ENCODE data around the gene CST7.

Gene CST7

GRCh38 chr20:25006431-25007167 is 57.5 kb downstream of the CST7 start:
- no peak for DNase-seq

GRCh38 chr20:25007491-25008305 is 58.6 kb downstream of the CST7 start:
- no peak for DNase-seq

GRCh38 chr20:25008388-25009217 is 59.5 kb downstream of the CST7 start:
- DNase-seq = no peak
